OCI-LY7 (cell line): ENCODE data around the gene LAMTOR2.

Source experiments
- EZH2phosphoT487 ChIP-seq: fragments of 200-600 bp; sonication (generic); IDR thresholded peaks from 2 replicates; pipeline ENCODE4 v1.6.1; 2018; ENCODE audit warnings: low read depth, borderline replicate concordance, mild to moderate bottlenecking, mixed run types, antibody characterized with exemption, low read length, moderate library complexity, mixed read lengths
- TF ChIP-seq, protein P1 (sequence below): fragments of 200-600 bp; sonication (generic); conservative IDR thresholded peaks from 2 replicates; pipeline ENCODE4 v1.5.1; 2014; ENCODE audit warnings: mild to moderate bottlenecking, antibody characterized with exemption, low read length, moderate library complexity, mixed read lengths

DNA sequence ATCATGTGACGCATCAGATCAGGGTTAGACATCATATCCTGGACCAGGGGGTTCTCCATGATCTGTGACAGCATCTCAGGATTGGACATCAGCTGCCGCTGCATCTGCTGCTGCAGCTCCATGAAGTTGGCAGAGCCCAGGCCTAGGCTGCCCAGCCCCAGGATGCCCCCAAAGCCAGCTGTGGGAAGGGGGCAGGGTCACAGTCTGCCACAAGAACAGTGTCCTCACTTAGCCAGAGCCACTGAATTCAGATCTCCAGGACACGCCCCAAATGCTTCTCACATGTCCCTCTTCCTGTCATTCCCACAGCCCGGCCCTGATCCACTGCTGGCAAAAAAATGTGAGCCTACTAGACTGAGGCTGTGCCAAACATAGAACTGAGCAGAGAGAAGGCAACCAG is 4.2 kb upstream of the LAMTOR2 start:
- TF ChIP-seq, protein P1, sequence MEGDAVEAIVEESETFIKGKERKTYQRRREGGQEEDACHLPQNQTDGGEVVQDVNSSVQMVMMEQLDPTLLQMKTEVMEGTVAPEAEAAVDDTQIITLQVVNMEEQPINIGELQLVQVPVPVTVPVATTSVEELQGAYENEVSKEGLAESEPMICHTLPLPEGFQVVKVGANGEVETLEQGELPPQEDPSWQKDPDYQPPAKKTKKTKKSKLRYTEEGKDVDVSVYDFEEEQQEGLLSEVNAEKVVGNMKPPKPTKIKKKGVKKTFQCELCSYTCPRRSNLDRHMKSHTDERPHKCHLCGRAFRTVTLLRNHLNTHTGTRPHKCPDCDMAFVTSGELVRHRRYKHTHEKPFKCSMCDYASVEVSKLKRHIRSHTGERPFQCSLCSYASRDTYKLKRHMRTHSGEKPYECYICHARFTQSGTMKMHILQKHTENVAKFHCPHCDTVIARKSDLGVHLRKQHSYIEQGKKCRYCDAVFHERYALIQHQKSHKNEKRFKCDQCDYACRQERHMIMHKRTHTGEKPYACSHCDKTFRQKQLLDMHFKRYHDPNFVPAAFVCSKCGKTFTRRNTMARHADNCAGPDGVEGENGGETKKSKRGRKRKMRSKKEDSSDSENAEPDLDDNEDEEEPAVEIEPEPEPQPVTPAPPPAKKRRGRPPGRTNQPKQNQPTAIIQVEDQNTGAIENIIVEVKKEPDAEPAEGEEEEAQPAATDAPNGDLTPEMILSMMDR: no peak
- TF ChIP-seq EZH2phosphoT487: no peak
